ENCODE measurements around the gene SKAP1.

DNA sequence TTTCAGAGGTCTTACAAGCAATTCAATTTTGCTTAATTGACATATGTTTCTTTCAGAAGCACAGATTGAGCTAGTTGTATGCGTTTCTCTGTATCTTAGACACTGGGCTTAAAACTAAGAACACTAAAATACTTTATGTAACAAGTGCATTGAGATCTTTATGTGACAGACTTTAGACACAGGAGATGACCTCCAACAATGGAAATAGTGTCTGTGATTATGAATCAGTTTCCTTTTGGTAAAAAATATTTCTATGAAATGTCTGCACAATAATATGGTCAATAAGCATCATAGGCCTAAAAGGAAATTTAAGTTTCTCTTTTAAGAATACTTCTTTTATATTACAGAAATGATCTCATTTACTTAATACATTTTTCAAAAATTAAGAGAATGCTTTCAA, 153.2 kb downstream of the SKAP1 start:
- TF ChIP-seq EZH2 (IDR thresholded peaks at IDR 0.05; ENCODE audit: low read length, missing control alignments), result no peak
- TF ChIP-seq CTCF (conservative IDR thresholded peaks at IDR 0.05 in 1 of 2, IDR thresholded peaks at IDR 0.05 in 1 of 2; ENCODE audit: low read depth in 1 of 2, low read length in 2 of 2), result no peak
